ENCODE data around the gene PRSS53.

DNA sequence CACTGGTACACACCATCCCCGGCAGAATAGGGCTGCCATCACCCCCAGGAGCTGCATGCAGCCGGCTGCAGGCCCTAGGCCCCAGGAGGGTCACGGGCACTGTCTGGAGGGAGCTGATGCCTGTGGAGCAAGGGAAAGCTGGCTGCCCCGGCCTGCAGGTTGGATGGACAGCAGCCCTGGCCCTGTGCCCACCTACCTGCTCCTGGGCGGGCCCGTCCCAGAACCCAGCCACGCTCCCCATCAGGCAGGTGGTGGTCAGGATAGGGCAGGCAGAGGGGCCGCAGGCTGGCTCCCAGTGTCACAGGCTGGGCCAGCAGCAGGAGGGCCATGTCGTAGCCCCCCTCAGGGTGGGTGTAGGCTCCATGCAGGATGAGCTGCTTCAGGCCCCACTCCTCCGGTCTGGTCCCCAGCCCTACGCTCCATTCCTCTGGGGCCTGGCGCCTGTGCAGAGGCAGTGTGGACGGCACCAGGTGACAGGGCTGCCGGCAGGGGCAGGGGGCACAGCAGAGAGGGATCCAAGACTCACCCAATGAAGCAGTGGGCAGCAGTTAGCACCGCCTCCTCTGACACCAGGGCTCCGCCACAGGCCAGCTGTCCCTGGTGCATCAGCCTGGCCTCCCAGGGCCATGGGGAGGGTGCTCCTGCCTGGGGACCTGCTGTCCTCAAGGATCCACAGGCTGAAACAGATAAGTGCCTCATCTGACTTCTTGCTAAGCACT lies 4.0 kb downstream of the PRSS53 start:
- TF ChIP-seq, protein P1, sequence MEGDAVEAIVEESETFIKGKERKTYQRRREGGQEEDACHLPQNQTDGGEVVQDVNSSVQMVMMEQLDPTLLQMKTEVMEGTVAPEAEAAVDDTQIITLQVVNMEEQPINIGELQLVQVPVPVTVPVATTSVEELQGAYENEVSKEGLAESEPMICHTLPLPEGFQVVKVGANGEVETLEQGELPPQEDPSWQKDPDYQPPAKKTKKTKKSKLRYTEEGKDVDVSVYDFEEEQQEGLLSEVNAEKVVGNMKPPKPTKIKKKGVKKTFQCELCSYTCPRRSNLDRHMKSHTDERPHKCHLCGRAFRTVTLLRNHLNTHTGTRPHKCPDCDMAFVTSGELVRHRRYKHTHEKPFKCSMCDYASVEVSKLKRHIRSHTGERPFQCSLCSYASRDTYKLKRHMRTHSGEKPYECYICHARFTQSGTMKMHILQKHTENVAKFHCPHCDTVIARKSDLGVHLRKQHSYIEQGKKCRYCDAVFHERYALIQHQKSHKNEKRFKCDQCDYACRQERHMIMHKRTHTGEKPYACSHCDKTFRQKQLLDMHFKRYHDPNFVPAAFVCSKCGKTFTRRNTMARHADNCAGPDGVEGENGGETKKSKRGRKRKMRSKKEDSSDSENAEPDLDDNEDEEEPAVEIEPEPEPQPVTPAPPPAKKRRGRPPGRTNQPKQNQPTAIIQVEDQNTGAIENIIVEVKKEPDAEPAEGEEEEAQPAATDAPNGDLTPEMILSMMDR (IDR thresholded peaks at IDR 0.05) = no peak
- no peak for TF ChIP-seq POLR2A (IDR thresholded peaks at IDR 0.05)
